NCI-H146 (cell line): ENCODE results near the gene SLC25A19.

Experiments
- DNase-seq: peaks from one replicate; lab custom pipeline; 2025; lab: John Stamatoyannopoulos, UW

Gene SLC25A19

DNA sequence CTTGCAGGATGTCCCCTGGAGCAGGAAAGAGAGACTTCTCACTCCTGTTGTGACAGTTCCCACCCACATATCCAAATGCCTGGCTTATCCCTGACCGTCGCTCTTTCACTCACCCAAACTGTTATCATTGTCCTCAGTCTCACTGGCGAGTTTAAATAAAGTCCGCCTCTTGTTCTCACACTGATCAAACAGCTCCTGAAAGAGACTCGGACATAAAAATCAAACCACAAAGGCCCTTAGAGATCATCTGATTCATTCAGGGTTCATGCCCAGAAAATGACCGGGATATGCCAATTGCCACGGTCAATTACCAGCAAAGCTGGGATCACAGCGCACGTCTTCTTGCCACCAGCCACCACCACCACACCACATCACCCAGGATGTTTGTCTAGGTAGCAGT lies 47.7 kb downstream of the SLC25A19 start:
- no peak for DNase-seq

DNA sequence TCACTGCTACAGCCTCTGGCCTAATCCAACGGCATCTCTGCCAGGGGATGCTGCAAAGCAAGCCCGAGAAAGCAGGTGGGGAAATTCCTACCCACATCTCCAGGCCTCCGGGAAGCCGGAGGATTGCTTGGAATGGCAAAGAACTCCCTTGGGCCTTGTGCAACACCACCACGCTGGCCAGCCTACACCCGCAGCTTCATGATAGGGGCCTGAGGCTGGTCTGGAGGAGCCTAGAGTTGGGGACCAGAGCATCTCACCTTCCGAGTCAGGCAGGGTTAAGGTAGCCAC lies 48.1 kb downstream of the SLC25A19 start:
- no peak for DNase-seq

GRCh38 chr17:75240394-75241142 lies 48.7 kb downstream of the SLC25A19 start:
- DNase-seq = no peak

GRCh38 chr17:75239778-75240393 lies 49.3 kb downstream of the SLC25A19 start:
- peak; percentile 5 for DNase-seq

DNA sequence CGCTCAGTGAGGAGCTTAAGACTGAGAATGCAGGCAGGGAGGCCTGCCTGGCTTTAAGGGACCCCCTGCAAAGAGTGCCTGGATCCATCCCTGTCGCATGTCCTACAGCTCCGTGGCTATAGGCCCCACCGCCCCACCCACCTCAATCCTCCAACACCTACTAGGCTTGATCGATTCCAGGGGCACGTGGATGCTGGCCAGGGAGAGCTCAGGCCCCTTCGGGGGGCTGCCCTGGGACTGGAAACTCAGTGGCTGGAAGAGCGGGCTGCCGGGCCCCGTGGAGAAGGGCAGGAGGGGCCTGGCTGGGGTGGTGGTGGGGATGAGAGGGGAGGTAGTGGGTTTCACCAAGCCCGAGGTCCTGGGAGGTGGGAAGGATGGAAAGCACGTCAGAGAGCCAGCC lies 50.0 kb downstream of the SLC25A19 start:
- DNase-seq = no peak

GRCh38 chr17:75238684-75239191 lies 50.5 kb downstream of the SLC25A19 start:
- DNase-seq = peak; percentile 47

GRCh38 chr17:75238020-75238580 lies 51.1 kb downstream of the SLC25A19 start:
- no peak for DNase-seq

- DNase-seq = no peak
These were observed 51.9 kb downstream of the SLC25A19 start for GRCh38 chr17:75237100-75238014.

DNA sequence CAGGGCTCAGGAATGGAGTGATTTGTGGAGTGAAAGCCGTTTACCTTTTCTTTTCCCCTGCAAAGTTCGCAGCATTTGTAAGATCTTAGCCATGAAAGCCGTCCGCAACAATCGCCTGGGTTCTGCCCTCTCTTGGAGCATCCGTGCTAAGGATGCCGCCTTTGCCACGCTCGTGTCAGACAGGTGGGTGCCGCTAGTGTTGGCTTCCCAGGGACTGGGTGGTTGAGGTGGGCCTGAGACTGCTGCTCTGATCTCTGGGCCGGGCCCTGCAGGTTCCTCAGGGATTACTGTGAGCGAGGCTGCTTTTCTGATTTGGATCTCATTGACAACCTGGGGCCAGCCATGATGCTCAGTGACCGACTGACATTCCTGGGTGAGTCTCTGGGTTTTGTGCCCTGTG lies 56.4 kb downstream of the SLC25A19 start:
- no peak for DNase-seq

GRCh38 chr17:75231741-75232464 lies 57.3 kb downstream of the SLC25A19 start:
- no peak for DNase-seq

GRCh38 chr17:75231071-75231470 lies 58.2 kb downstream of the SLC25A19 start:
- DNase-seq = no peak

DNA sequence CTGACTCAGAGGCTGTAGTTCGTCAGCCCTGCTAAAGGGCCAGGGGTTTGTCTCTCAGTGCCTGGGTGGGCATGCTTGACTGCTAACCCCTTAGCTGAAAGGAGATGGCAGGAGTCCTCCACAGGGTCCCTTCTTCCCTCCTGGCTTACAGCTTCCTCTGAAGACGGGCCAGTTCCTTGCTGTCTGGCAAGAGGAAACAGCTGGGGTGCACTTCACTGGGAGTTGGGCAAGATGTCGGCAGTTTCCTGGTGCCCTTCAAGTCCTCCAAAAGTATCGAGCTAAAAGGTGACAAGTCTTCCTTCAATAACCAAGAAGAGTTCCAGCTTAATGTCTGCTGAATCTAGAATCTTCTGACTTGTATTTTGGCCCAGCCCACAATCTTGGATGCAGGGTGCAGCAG lies 60.4 kb downstream of the SLC25A19 start:
- no peak for DNase-seq

GRCh38 chr17:75228305-75228704 lies 60.9 kb downstream of the SLC25A19 start:
- DNase-seq = no peak

- no peak for DNase-seq
These were observed 61.5 kb downstream of the SLC25A19 start for GRCh38 chr17:75227729-75228128.

GRCh38 chr17:75225016-75225415 lies 64.2 kb downstream of the SLC25A19 start:
- DNase-seq = no peak
